NCI-H526 (cell line): ENCODE results near the gene ATP5F1D.
"Not testable (repeated sequence)": the region's sequence is repeated elsewhere in the genome, so short reads cannot be mapped to it uniquely, and the experiment has no call there.

ENCODE experiments used
- DNase-seq, 2 experiments: peaks; one replicate each; lab custom pipeline; 2025; lab: John Stamatoyannopoulos, UW

ATP5F1D gene

GRCh38 chr19:1241417-1242095 lies at the start of gene ATP5F1D:
TSS of gene ATP5F1D (plus strand) at chr19:1241751. CDS start at chr19:1241851, 100 bp downstream.
- DNase-seq, result peak; percentile 63 to 93

- DNase-seq, result no peak
Measured at GRCh38 chr19:1199531-1199930, 42.0 kb upstream of the ATP5F1D start.

DNA sequence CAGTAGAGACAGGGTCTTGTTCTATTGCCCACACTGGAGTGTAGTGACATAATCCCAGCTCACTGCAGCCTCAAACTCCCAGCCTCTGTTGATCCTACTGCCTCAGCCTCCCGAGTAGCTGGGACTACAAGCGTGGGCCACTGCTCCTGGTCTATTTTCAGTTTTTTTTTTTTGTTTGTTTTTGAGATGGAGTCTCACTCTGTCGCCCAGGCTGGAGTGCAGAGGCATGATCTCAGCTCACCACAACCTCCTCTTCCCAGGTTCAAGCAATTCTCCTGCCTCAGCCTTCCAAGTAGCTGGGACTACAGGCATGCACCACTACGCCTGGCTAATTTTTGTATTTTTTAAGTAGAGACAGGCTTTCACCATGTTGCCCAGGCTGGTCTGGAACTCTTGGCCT lies 40.9 kb upstream of the ATP5F1D start:
- DNase-seq, result not testable (repeated sequence)

DNA sequence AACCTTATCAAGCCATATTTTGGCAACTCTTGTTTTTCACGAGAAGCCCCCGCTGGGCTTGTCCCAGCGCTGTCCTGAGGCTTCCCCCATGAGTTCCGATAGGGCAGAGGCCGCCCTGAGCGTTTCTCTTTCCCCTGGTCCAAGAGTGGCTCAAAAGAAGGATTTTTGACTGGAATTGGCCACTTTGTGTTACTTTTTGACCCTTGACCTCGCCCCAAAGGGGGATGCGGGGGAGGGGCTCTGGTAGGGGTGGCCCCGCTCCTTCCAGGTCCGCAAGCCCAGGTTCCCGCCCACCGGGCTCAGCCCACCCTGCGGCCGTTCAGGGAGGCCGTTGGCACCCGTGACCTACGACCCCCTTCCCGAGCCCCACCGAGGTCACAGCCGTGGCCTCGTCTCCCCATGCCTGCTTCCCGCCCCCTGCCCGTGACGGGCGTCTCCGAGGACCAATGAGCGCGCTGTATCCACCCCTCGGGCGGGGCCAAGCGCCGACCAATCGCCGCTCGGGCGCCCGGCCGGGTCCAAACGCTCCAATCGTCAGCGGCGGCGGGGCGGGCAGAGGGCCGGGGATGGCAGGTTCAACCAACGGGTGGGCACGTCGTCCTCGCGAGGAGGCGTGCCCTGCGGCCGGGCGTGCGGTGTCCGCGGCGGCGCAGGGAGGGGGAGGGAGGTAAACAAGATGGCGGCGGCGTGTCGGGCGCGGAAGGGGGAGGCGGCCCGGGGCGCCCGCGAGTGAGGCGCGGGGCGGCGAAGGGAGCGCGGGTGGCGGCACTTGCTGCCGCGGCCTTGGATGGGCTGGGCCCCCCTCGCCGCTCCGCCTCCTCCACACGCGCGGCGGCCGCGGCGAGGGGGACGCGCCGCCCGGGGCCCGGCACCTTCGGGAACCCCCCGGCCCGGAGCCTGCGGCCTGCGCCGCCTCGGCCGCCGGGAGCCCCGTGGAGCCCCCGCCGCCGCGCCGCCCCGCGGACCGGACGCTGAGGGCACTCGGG lies 36.1 kb upstream of the ATP5F1D start, which contains the start of gene STK11:
TSS of gene STK11 (plus strand) at position 665 of the 986 bp plus-strand sequence. CDS start 1,136 bp downstream, outside the sequence.
- DNase-seq, result peak; percentile 77 to 97

GRCh38 chr19:1206150-1206863 lies 35.2 kb upstream of the ATP5F1D start:
- DNase-seq, result no peak

- peak; percentile 33 to 56 for DNase-seq
Measured at GRCh38 chr19:1206864-1207450, 34.6 kb upstream of the ATP5F1D start.

DNA sequence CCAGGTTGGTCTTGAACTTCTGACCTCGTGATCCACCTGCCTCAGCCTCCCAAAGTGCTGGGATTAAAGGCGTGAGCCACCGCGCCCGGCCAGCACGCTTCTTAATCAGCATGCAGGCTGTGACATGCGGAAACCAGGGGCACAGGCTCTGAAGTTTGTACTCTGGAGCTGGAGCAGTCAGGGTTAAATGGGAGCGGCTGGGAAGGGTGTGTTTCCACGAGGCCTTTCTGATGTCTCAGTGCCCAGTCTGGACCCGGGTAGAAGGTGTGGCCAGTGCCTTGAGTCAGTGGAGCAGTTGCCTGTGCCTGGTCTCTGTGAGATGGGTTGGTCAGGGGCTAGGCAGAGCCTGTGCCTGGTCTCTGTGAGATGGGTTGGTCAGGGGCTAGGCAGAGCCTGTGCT lies 32.7 kb upstream of the ATP5F1D start:
- not testable (repeated sequence) for DNase-seq

GRCh38 chr19:1210227-1210538 lies 31.4 kb upstream of the ATP5F1D start:
- no peak for DNase-seq

DNA sequence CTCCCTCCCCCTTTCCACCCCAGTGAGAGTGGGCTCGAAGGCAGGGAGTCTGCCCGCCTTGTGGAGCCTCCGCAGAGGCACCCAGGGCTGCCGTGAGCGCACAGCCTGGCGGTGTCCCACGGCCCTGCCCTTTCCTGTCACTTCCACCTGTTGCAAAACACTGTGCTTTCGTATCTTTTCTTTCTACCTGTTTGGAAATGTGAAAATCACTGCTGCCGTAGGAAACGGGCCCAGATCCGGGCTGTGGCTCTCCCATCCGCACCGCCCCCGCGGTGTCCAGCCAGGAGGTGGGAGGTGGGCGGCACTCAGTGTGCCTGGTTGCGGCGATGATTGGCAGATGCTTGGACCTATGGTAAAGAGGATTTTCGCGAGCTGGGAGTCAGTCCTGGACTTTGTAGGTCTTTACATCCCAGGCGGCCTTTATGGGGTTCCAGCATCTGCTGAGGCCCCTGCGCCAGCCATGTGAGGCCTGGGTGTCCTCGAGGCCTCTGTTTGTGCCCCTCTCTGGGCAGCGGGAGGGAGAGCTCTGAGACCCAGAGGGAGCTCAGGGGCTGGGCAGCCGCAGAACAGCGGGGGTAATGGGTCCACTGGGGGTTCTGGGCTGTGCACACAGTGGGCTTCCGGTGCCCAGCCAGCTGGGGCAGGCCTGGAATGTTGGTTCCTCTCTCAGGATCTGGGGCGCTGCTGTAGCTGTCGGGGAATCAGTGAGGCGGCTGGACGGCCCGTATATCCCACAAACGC lies 29.9 kb upstream of the ATP5F1D start:
- no peak for DNase-seq

GRCh38 chr19:1213391-1214286 lies 27.9 kb upstream of the ATP5F1D start:
- no peak for DNase-seq

DNA sequence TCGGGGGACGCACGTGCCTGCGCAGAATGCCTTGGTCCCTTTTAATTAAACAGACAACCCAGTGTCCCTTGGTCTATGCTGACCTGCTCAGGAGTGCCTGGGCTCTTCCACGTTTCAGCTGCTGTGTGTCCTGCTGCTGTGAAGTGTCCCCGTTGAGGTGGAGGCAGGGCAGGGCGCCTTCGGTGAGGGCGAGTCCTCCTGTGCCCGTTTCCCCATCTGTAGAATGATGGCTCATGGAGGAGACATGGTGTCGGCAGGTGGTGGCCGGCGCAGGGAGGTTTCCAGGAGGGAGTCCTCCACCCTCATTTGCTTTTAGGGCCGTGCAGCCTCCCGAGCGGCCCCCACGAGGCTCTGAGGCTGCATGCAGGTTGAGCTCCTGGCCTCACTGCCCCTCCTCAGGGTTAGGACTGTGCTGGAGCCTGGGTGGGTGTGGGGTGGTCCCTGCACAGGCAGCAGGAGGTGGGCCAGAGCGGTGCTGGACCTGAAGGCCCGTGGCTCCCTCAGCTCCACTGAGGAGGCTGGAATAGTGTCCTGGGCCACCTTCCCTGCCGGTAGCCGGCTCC lies 27.2 kb upstream of the ATP5F1D start:
- no peak for DNase-seq

GRCh38 chr19:1214862-1215731 lies 26.5 kb upstream of the ATP5F1D start:
- DNase-seq, result no peak

DNA sequence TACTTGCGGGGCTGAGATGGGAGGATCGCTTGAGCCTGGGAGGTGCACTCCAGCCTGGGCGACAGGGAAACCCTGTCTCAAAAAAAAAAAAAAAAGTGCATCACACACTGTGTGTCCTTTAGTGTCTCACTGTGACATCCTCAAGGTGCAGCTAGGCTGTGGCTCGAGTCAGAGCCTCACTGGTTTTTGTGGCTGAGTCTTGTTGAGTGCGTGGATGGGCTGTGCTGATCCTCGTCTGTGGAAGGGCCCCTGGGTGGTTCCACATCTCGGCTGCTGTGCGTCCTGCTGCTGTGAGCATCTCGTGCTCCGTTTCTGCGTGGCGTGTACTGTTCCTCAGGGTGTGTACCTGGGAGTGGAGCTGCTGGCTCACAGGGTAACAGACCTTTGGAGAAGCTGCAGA lies 24.8 kb upstream of the ATP5F1D start:
- no peak for DNase-seq

DNA sequence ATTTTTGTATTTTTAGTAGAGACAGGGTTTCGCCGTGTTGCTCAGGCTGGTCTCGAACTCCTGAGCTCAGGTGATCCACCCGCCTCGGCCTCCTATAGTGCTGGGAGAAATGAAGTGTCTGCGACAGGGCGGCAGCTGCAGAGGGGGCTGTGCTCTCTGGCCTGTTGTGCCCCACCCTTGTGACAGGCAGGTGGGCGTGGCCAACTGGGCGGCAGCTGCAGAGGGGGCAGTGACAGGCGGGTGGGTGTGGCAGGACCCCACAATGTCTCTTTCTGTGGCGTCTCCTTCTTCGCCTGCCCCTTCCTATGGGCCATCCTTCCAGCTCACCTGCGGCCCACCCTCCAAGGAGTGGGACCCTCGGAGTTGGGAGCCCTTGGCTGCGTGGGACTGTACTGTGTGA lies 24.2 kb upstream of the ATP5F1D start:
- no peak for DNase-seq

DNA sequence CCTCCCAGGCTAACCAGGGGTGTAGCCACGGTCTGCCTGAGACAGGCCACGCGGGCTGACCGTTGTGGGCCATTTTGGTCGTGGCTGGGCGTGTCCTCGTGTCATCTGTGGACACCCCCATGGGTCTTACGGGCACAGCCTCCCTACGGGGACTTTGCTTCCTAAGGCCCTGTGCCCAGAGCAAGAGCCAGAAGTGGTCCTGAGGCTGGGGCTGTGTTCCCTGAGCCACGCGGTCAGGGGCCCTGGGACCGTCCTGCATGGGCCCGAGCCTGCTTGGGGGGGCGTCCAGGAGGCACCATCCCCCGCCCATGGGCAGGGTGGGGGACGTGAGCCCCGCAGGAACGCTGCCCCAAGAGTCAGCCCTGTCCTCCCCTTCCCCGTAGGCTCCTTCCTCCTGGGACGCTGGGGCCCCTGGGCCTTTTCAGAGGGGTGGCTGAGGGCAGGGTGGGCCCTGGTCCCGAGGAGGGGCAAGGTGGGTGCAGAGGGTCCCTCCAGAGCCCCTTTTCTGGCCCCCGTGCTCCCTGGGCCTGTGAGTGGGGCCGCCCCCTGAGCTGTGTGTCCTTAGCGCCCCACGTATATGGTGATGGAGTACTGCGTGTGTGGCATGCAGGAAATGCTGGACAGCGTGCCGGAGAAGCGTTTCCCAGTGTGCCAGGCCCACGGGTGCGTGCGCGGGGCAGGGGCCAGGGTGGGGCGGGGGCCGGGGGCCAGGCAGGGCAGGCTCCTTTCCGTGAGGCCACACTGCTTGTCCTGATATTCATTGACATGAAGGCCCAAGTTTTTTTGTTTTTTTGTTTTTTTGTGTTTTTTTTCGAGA lies 22.6 kb upstream of the ATP5F1D start:
- DNase-seq, result no peak

DNA sequence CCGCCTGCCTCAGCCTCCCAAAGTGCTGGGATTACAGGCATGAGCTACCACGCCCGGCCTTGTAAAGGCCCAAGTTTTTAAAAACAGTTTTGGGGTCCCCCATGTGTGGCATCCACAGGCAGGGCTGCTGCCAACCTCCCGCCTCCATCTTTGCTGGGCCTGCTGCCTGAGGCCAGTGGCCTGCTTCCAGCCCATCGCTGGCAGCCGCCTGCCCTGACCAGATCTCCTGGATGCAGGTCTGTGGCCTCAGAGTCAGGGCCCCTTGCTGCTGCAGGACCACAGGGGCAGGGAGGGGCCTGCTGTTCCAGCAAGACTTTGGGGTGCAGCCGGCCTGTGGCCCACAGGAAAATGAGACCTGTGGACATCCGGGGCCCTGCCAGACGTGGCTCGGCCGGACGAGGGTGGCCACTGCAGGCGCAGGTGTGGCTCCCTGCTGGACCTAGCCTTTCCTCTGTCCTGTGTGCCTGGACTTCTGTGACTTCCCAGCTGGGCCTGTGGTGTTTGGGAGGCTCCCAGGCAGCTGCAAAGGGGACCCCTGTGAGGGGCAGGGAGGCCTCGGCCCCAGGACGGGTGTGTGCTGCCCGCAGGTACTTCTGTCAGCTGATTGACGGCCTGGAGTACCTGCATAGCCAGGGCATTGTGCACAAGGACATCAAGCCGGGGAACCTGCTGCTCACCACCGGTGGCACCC lies 21.6 kb upstream of the ATP5F1D start:
- no peak for DNase-seq

GRCh38 chr19:1220477-1220930 lies 21.0 kb upstream of the ATP5F1D start:
- DNase-seq, result peak in 1 of 2 experiments; percentile 56
